HCT116 (cell line): ENCODE results near the gene BFSP2. TPM values are rescaled to one million over a fixed set of nuclear protein-coding genes. Genes with fewer than 3 reads are reported as not detected.

Experiments
- ATAC-seq: fragments of 200-7000 bp; cut with Tn5 transposase; 2 replicates; pipeline ENCODE4 v1.9.1; 2020; ENCODE audit warnings: mild to moderate bottlenecking, moderate library complexity
- BruUV-seq: library from RNA; stranded (reverse); fragments of 400-500 nt; replicated peaks from 2 replicates; lab custom pipeline; 2021; lab: Mats Ljungman, UMichigan
- CTCF ChIA-PET: fragments of 300-600 bp; sonication (Branson Sonifier 250); formaldehyde crosslinking; loops from one replicate; lab custom pipeline; 2021; ENCODE audit warnings: antibody characterized with exemption; lab: Charles Lee
- POLR2A ChIA-PET: fragments of 300-600, 350-600 bp; sonication (Branson Sonifier 250); formaldehyde crosslinking; loops from one replicate; lab custom pipeline; 2021; ENCODE audit warnings: antibody characterized with exemption; lab: Charles Lee
- RAD21 ChIA-PET, 2 experiments: fragments of 300-600 bp; sonication (Branson Sonifier 250); formaldehyde crosslinking; loops; one replicate each; lab custom pipeline; 2023; ENCODE audit warnings: low total read pairs in 2 of 2; ENCODE audit not compliant: uncharacterized antibody in 2 of 2, unreplicated experiment in 2 of 2, low non-redundant PET in 1 of 2; lab: Charles Lee
- DNase-seq: peaks from one replicate; pipeline ENCODE4 v3.0.0-alpha.2; 2010; ENCODE audit warnings: low read depth, low spot score
- H2AFZ ChIP-seq: fragments of 200-600 bp; shearing (Covaris generic), sonication (generic); 2 replicates; pipeline ENCODE4 v1.6.1; 2017; ENCODE audit warnings: low read depth, mixed run types, mixed read lengths, antibody characterized with exemption, low read length; ENCODE audit not compliant: poor library complexity, severe bottlenecking
- H3K27ac ChIP-seq: 2 replicates; pipeline ENCODE4 v1.5.1; 2012; ENCODE audit warnings: low read depth, low read length
- H3K27me3 ChIP-seq: fragments of 200-600 bp; sonication (generic); 2 replicates; pipeline ENCODE4 v1.6.1; 2016; ENCODE audit warnings: mixed run types, low read length, mixed read lengths; ENCODE audit not compliant: insufficient read depth
- H3K36me3 ChIP-seq, 2 experiments: fragments of 200-500 bp in 1 of 2; fragments of 200-600 bp in 1 of 2; sonication (Bioruptor generic) in 1 of 2; sonication (generic) in 1 of 2; 2 replicates each; pipeline versions ENCODE4 v1.5.1 to v1.6.1; 2014 to 2016; ENCODE audit warnings: low read length in 2 of 2, inconsistent platforms in 1 of 2, mixed read lengths in 1 of 2, mixed run types in 1 of 2; ENCODE audit not compliant: insufficient read depth in 2 of 2, control insufficient read depth in 1 of 2
- H3K4me1 ChIP-seq, 2 experiments: fragments of 200-600 bp in 1 of 2; sonication (generic) in 1 of 2; 2 replicates each; pipeline versions ENCODE4 v1.5.1 to v1.6.1; 2012 to 2017; ENCODE audit warnings: low read length in 2 of 2, inconsistent platforms in 1 of 2, mild to moderate bottlenecking in 1 of 2, mixed read lengths in 1 of 2, mixed run types in 1 of 2, moderate library complexity in 1 of 2; ENCODE audit not compliant: insufficient read depth in 2 of 2, control insufficient read depth in 1 of 2
- H3K4me2 ChIP-seq: fragments of 200-600 bp; sonication (generic); 2 replicates; pipeline ENCODE4 v1.6.1; 2017; ENCODE audit warnings: mixed run types, low read length, mixed read lengths
- H3K4me3 ChIP-seq, 2 experiments: fragments of 200-600 bp in 1 of 2; sonication (generic) in 1 of 2; replicated peaks in 1 of 2; 2 replicates each; pipeline ENCODE4 v1.5.1; 2011 to 2016; ENCODE audit warnings: low read length in 2 of 2, control low read depth in 1 of 2, low read depth in 1 of 2, mild to moderate bottlenecking in 1 of 2, mixed read lengths in 1 of 2, mixed run types in 1 of 2
- H3K79me2 ChIP-seq: fragments of 200-600 bp; sonication (generic); 2 replicates; pipeline ENCODE4 v1.6.1; 2017; ENCODE audit warnings: mild to moderate bottlenecking, mixed run types, low read length, moderate library complexity, mixed read lengths; ENCODE audit not compliant: insufficient read depth
- H3K9ac ChIP-seq: fragments of 200-600 bp; sonication (generic); 2 replicates; pipeline ENCODE4 v1.6.1; 2016; ENCODE audit warnings: low read length, mixed read lengths
- H3K9me2 ChIP-seq: fragments of 200-600 bp; sonication (generic), shearing (Covaris generic); 2 replicates; pipeline ENCODE4 v1.6.1; 2017; ENCODE audit warnings: mixed run types, mild to moderate bottlenecking, moderate library complexity; ENCODE audit not compliant: insufficient read depth
- H3K9me3 ChIP-seq, 2 experiments: fragments of 200-500 bp in 1 of 2; fragments of 200-600 bp in 1 of 2; sonication (Bioruptor generic) in 1 of 2; sonication (generic) in 1 of 2; 2 replicates each; pipeline ENCODE4 v1.6.1; 2014 to 2017; ENCODE audit warnings: low read length in 2 of 2, mixed read lengths in 2 of 2, inconsistent platforms in 1 of 2, low read depth in 1 of 2, mild to moderate bottlenecking in 1 of 2, mixed run types in 1 of 2, moderate library complexity in 1 of 2; ENCODE audit not compliant: control insufficient read depth in 1 of 2, insufficient read depth in 1 of 2
- H4K20me1 ChIP-seq: fragments of 200-600 bp; sonication (generic), shearing (Covaris generic); 2 replicates; pipeline ENCODE4 v1.6.1; 2017; ENCODE audit warnings: mixed run types, mild to moderate bottlenecking, moderate library complexity; ENCODE audit not compliant: insufficient read depth
- CTCF ChIP-seq, 3 experiments: fragments of 200-600 bp in 1 of 3; sonication (generic) in 1 of 3; IDR thresholded peaks in 2 of 3; conservative IDR thresholded peaks in 1 of 3; 2 replicates each; pipeline ENCODE4 v1.5.1; 2012 to 2017; ENCODE audit warnings: low read depth in 2 of 3, low read length in 2 of 3, antibody characterized with exemption in 1 of 3, borderline replicate concordance in 1 of 3, control low read depth in 1 of 3, mild to moderate bottlenecking in 1 of 3, mixed read lengths in 1 of 3, mixed run types in 1 of 3, moderate library complexity in 1 of 3; ENCODE audit not compliant: insufficient read depth in 1 of 3
- EGR1 ChIP-seq: IDR thresholded peaks from 2 replicates; pipeline ENCODE4 v1.6.1; 2012; ENCODE audit warnings: low read depth
- EZH2phosphoT487 ChIP-seq: fragments of 200-600 bp; IDR thresholded peaks from 2 replicates; pipeline ENCODE4 v1.6.1; 2018; ENCODE audit warnings: antibody characterized with exemption, borderline replicate concordance
- JUND ChIP-seq: IDR thresholded peaks from 2 replicates; pipeline ENCODE4 v1.6.1; 2012
- SP1 ChIP-seq: IDR thresholded peaks from 2 replicates; pipeline ENCODE4 v1.6.1; 2012; ENCODE audit warnings: low read depth
- TCF7L2 ChIP-seq: IDR thresholded peaks from 2 replicates; pipeline ENCODE4 v1.7.0; 2011; ENCODE audit warnings: borderline replicate concordance, inconsistent platforms; ENCODE audit not compliant: insufficient read depth, insufficient read length; ENCODE audit errors: extremely low read depth
- YY1 ChIP-seq: IDR thresholded peaks from 2 replicates; pipeline ENCODE4 v1.6.1; 2011; ENCODE audit warnings: low read length, low read depth, moderate library complexity, mild to moderate bottlenecking; ENCODE audit not compliant: insufficient replicate concordance; ENCODE audit errors: extremely low read depth
- ZBTB33 ChIP-seq: IDR thresholded peaks from 2 replicates; pipeline ENCODE4 v1.6.1; 2011; ENCODE audit warnings: mild to moderate bottlenecking, low read length, moderate library complexity; ENCODE audit not compliant: insufficient replicate concordance; ENCODE audit errors: extremely low read depth
- ZFX ChIP-seq: fragments of 450-650 bp; IDR thresholded peaks from 2 replicates; pipeline ENCODE4 v1.6.1; 2017
- intact Hi-C: fragments of 100-400 bp; cut with micrococcal nuclease; formaldehyde crosslinking; loops from 2 replicates; pipeline ENCODE4 v1.10.0; 2022
- total RNA-seq: library from RNA; stranded (reverse); gene quantifications from one replicate; pipeline ENCODE4 v1.2.1, GENCODE V29; 2021; ENCODE audit not compliant: unreplicated experiment

BFSP2 gene
- total RNA-seq, 1 experiment from 2014 or later, result not detected

- H3K9ac ChIP-seq, result no peak overlapping the region
- H3K4me3 ChIP-seq, result no peak overlapping the region
- BruUV-seq, result no TSS peak
- ATAC-seq, result no peak
- ChIA-PET RAD21 (no interaction called here), CTCF (no interaction called here), POLR2A (no interaction called here)
- H3K9me3 ChIP-seq, result no peaks in the 10 kb centered on the region
- no peaks in the 10 kb centered on the region for H3K36me3 ChIP-seq
- no peak for DNase-seq
- H2AFZ ChIP-seq, result no peak overlapping the region
- no peaks in the 10 kb centered on the region for H3K27me3 ChIP-seq
- H3K79me2 ChIP-seq, result no peaks in the 10 kb centered on the region
- no peak overlapping the region for H3K4me2 ChIP-seq
- peaks cover 0 to 7% of the 10 kb centered on the region in 2 experiments; a peak in 2 of 4 replicates for H3K4me1 ChIP-seq
- no peaks in the 10 kb centered on the region for H4K20me1 ChIP-seq
- TF ChIP-seq ZBTB33, result no peak
- no peak for TF ChIP-seq EZH2phosphoT487
- TF ChIP-seq CTCF (IDR thresholded peaks at IDR 0.05 in 2 of 3, conservative IDR thresholded peaks at IDR 0.05 in 1 of 3; ENCODE audit: borderline replicate concordance in 1 of 3, insufficient read depth in 1 of 3, low read depth in 2 of 3, low read length in 2 of 3), result no peak
- no peak for TF ChIP-seq TCF7L2
- TF ChIP-seq JUND, result no peak
- no peak for TF ChIP-seq SP1
- TF ChIP-seq EGR1, result no peak
- TF ChIP-seq ZFX, result no peak
- TF ChIP-seq YY1, result no peak
- H3K27ac ChIP-seq, result no peak overlapping the region
- intact Hi-C loops, result loop anchor here (10.0 kb wide), 1 partner anchor 362 kb away; the partner anchor contains the start of gene SRPRB
- H3K9me2 ChIP-seq, result no peaks in the 10 kb centered on the region
Measured at GRCh38 chr3:133442518-133442917, 42.7 kb downstream of the BFSP2 start.
